NCI-H82 treated with DMSO at 0.1 percent for 48 hours (cell line): Measurements from ENCODE around the gene ZNF574.

ENCODE experiments used
- DNase-seq: peaks from one replicate; lab custom pipeline; 2025; ENCODE audit not compliant: unreplicated experiment; lab: John Stamatoyannopoulos, UW

Gene ZNF574

DNA sequence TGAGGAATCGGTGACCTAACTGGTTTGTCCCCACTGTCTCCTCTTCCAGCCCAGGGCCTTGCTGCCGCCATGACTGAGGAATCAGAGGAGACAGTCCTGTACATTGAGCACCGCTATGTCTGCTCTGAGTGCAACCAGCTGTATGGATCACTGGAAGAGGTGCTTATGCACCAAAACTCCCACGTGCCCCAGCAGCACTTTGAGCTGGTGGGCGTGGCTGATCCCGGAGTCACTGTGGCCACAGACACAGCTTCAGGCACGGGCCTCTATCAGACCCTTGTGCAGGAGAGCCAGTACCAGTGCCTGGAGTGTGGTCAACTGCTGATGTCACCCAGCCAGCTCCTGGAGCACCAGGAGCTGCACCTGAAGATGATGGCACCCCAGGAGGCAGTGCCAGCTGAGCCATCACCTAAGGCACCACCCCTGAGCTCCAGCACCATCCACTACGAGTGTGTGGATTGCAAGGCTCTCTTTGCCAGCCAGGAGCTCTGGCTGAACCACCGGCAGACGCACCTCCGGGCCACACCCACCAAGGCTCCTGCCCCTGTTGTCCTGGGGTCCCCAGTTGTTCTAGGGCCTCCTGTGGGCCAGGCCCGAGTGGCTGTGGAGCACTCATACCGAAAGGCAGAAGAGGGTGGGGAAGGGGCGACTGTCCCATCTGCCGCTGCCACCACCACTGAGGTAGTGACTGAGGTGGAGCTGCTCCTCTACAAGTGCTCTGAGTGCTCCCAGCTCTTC, 2.7 kb downstream of the ZNF574 start:
- no peak for DNase-seq

DNA sequence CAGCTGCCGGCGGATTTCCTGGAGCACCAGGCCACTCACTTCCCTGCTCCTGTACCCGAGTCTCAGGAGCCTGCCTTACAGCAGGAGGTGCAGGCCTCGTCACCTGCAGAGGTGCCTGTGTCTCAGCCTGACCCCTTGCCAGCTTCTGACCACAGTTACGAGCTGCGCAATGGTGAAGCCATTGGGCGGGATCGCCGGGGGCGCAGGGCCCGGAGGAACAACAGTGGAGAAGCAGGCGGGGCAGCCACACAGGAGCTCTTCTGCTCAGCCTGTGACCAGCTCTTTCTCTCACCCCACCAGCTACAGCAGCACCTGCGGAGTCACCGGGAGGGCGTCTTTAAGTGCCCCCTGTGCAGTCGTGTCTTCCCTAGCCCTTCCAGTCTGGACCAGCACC, 3.3 kb downstream of the ZNF574 start:
- no peak for DNase-seq

DNA sequence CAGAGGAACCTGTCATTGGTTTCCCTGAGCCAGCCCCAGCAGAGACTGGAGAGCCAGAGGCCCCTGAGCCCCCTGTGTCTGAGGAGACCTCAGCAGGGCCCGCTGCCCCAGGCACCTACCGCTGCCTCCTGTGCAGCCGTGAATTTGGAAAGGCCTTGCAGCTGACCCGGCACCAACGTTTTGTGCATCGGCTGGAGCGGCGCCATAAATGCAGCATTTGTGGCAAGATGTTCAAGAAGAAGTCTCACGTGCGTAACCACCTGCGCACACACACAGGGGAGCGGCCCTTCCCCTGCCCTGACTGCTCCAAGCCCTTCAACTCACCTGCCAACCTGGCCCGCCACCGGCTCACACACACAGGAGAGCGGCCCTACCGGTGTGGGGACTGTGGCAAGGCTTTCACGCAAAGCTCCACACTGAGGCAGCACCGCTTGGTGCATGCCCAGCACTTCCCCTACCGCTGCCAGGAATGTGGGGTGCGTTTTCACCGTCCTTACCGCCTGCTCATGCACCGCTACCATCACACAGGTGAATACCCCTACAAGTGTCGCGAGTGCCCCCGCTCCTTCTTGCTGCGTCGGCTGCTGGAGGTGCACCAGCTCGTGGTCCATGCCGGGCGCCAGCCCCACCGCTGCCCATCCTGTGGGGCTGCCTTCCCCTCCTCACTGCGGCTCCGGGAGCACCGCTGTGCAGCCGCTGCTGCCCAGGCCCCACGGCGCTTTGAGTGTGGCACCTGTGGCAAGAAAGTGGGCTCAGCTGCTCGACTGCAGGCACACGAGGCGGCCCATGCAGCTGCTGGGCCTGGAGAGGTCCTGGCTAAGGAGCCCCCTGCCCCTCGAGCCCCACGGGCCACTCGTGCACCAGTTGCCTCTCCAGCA, 4.2 kb downstream of the ZNF574 start:
- DNase-seq = no peak

DNA sequence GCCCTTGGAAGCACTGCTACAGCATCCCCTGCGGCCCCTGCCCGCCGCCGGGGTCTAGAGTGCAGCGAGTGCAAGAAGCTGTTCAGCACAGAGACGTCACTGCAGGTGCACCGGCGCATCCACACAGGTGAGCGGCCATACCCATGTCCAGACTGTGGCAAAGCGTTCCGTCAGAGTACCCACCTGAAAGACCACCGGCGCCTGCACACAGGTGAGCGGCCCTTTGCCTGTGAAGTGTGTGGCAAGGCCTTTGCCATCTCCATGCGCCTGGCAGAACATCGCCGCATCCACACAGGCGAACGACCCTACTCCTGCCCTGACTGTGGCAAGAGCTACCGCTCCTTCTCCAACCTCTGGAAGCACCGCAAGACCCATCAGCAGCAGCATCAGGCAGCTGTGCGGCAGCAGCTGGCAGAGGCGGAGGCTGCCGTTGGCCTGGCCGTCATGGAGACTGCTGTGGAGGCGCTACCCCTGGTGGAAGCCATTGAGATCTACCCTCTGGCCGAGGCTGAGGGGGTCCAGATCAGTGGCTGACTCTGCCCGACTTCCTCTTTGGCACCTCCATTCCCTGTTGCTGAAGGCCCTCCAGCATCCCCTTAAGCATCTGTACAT, 4.9 kb downstream of the ZNF574 start:
- no peak for DNase-seq

DNA sequence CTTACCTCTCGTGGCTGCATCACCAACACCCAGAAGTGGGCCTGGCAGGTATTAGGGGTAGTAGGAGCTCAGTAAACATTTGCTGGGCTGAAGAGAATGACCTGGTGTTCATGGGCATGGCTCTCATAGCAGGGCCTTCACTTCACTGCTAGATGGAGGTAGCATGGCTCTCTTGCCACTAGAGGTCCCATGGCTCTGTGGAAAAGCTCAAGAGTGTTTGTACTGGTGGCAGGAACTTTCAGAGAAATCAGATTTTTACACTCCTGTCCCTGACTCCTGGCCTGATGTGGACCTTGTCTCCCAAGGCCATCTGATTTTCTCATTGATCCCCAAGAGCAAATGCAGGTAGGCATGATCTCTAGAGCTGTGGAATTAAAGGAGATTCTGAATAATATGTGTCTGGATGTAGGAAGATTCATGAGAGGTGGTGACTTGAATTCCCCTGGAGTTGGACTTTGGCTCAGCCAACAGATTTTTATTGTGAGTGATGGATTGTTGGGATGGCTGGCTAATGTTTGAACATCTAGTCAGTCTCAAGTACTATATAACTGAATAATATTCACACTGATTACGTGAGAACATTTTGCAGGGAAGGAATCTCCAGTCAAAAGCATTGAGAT, 5.7 kb downstream of the ZNF574 start:
- DNase-seq = no peak

DNA sequence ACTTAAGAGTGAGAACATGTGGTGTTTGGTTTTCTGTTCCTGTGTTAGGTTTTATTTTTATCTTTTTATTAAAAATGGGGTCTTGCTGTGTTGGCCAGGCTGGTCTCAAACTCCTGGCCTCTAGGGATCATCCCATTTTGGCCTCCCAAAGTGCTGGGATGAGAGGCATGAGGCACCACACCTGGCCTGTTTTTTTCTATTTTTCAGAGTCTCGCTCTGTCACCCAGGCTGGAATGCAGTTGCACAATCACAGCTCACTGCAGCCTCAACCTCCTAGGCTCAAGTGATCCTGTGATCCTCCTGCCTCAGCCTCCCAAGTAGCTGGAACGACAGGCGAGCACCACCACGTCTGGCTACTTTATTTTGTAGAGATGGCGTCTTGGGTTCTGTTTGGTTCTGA, 7.6 kb downstream of the ZNF574 start:
- DNase-seq = no peak

- no peak for DNase-seq
These were observed 10.3 kb downstream of the ZNF574 start for GRCh38 chr19:42086188-42086736.

- DNase-seq = no peak
These were observed 11.0 kb downstream of the ZNF574 start for GRCh38 chr19:42086770-42087550.

DNA sequence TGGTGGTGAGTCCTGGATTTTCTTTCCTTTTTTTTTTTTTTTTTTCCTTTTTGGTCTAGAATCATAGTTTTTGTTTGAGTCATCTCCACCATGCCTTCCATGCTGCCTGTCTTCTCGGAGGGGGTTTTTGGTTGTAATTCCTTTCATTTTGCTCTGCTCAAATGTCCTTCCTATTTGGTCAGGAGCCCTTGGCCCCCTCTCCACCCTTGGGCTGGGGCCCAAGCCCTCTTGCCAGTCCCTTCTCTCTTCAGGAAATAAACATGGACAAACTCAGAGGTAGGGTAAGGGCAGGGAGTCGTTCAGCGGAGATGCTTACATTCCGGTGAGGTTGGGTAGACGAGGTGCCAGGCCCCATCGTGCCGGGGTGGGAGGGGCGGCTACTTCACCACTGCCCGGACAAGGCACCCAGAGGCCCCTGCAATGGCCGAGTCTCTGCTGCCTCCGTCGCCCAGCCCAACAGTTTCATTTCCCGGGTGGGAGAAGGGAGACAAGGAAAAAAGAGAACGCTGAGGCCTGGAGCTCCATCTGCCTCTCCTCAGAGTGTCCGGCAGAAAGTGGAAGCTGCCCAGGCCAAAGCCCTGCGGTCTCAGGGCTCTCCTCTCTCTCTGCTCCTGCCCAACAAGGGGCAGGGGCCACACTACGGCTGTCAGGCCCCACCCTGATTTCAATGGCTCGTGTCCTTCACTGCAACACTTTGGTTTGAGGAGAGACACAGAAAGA, 12.7 kb downstream of the ZNF574 start:
- no peak for DNase-seq

GRCh38 chr19:42089191-42089750, 13.3 kb downstream of the ZNF574 start:
- no peak for DNase-seq

- no peak for DNase-seq
These were observed 13.8 kb downstream of the ZNF574 start for GRCh38 chr19:42089772-42090171.

GRCh38 chr19:42090672-42091071, 14.7 kb downstream of the ZNF574 start:
- no peak for DNase-seq

GRCh38 chr19:42091300-42091699, 15.3 kb downstream of the ZNF574 start:
- no peak for DNase-seq

- no peak for DNase-seq
These were observed 15.8 kb downstream of the ZNF574 start for GRCh38 chr19:42091742-42092141.

DNA sequence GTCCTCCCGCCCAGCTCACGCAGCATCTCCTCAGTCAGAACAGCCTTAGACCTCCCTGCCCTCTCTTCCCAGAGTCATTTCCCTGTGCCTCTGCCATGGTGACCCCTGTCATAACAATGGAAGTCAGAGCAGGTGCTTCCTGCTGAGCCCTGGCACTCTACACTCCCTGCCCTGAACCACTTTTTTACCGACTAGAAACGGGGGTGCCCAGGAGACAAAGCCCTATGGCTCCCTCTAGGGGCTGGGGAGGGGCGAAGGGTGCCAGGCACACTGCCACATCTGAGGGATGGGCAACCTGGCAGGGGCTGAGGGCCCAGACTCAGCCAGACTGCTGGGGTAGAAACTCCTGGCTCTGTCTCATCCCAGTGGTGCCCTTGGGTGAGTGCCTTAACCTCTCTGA, 16.4 kb downstream of the ZNF574 start:
- DNase-seq = peak; percentile 45

DNA sequence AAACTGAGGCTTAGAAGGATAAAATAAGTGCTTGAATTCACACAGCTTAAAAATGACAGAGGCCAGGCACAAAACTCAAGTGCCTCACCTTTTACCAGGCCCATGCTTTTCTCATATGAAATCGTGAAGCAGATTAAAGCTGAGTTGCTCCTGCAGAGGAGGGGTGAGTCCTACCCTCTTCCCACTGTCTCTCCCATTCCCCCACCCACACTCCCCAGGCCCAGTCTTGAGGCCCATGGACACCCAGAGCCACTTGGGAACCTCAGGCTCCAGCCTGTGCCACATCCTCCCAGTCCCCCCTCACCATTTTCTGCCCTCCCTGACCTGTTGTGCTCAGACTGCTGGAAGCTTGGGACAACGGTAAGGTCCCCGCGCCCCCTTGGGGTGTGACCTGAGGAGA, 17.5 kb downstream of the ZNF574 start:
- DNase-seq = no peak

DNA sequence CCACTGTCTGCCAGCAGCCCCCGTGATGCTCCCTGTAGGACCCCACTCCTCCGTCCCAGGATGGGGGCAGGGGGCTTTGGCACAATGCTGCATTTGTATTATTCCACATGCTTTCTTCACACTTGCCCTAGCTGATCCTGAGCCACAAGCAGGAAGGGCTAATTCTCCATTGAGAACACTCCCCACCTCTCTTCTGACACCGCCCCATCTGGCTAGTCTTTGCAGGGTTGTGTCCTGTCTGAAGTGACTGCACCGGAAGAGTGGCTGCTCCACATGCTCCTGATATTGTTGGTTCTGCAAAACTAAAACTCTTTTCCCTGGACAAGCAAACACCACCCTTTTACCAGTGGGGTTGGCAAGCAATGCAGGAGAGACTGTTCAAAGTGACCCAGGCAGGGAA, 18.0 kb downstream of the ZNF574 start:
- DNase-seq = no peak

- DNase-seq = no peak
These were observed 19.3 kb downstream of the ZNF574 start for GRCh38 chr19:42095142-42095813.

DNA sequence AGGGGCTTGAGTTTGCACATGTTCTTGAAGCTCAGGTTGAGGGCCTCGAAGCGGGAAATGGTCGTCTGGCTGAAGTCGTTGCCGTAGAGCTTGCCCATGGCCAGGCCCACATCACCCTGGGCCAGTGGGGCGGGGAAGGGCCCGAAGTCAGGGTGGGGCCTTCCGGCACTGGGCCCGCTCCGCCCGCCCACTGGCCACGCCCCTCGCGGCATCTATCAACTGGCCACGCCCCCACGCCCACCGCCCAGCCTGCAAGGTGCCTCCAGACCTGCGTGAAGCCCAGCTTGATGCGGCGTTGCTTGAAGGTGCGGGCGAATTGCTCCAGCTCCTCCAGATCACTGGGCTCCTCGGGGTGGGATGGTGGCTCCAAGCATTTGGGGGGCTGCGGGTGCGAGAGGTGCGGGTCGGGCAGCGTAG, 19.9 kb downstream of the ZNF574 start:
- DNase-seq = peak; percentile 17
